Sciatic nerve (tissue), 2 donors: ENCODE results near the gene ACTL7A. TPM values are rescaled to one million over a fixed set of nuclear protein-coding genes. Genes with fewer than 3 reads are reported as not detected.
A peak's percentile ranks its signal among the peaks of the same experiment; 100 is the strongest.
"Not testable (repeated sequence)": the region's sequence is repeated elsewhere in the genome, so short reads cannot be mapped to it uniquely, and the experiment has no call there.

Experiments used
- ATAC-seq: fragments of 200-7000 bp; cut with Tn5 transposase; one replicate; pipeline ENCODE4 v1.9.1; 2020; ENCODE audit warnings: mild to moderate bottlenecking, moderate library complexity
- DNase-seq: peaks from one replicate; pipeline ENCODE4 v3.0.0-alpha.2; 2020; ENCODE audit warnings: low spot score
- intact Hi-C: fragments of 100-400 bp; cut with DNase I; formaldehyde crosslinking; loops from one replicate; pipeline ENCODE4 v1.14.2; 2022
- total RNA-seq: library from RNA; stranded (reverse); fragmentation: NEBNext Ultra II Directional; extraction: Animal tissue kit (Norgen Biotek cat#: 25700); gene quantifications from one replicate; pipeline ENCODE4 v1.2.1, GENCODE V29; 2021
- donor health status: DM: no; HTN: no; CAD: no.
- donor health status: DM: no; HTN: no; CAD: no.

The ACTL7A gene
- total RNA-seq, 1 donor from 2014 or later = not detected

GRCh38 chr9:108845507-108845906 lies 16.6 kb upstream of the ACTL7A start:
- no peak for DNase-seq
- ATAC-seq = peak; percentile 62
- intact Hi-C loops = no loop called here

- no peak for ATAC-seq
- intact Hi-C loops = no loop called here
- no peak for DNase-seq
These were observed 16.1 kb upstream of the ACTL7A start for GRCh38 chr9:108845947-108846346.

GRCh38 chr9:108848296-108848695 lies 13.8 kb upstream of the ACTL7A start:
- intact Hi-C loops, DNase-seq, ATAC-seq: not testable (repeated sequence)

- DNase-seq = no peak
- peak; percentile 48 for ATAC-seq
- intact Hi-C loops = no loop called here
These were observed 11.7 kb upstream of the ACTL7A start for GRCh38 chr9:108850293-108850897.

- no peak for ATAC-seq
- intact Hi-C loops = no loop called here
- no peak for DNase-seq
These were observed 10.9 kb upstream of the ACTL7A start for GRCh38 chr9:108851138-108851537.

- DNase-seq (no peak), ATAC-seq (no peak)
- intact Hi-C loops = no loop called here
These were observed 10.0 kb upstream of the ACTL7A start for GRCh38 chr9:108852079-108852478.

GRCh38 chr9:108854094-108854493 lies 8.0 kb upstream of the ACTL7A start:
- intact Hi-C loops = no loop called here
- ATAC-seq (no peak), DNase-seq (no peak)

- intact Hi-C loops = no loop called here
- DNase-seq = no peak
- no peak for ATAC-seq
These were observed 7.2 kb upstream of the ACTL7A start for GRCh38 chr9:108854641-108855528.

GRCh38 chr9:108855529-108855886 lies 6.6 kb upstream of the ACTL7A start:
- DNase-seq (no peak), ATAC-seq (peak; percentile 10)
- intact Hi-C loops = no loop called here

- intact Hi-C loops = no loop called here
- peak; percentile 10 for ATAC-seq
- DNase-seq = no peak
These were observed 6.2 kb upstream of the ACTL7A start, which contains the start of gene ACTL7B for GRCh38 chr9:108855888-108856287. Gene ACTL7B (minus strand): TSS chr9:108855986. CDS start chr9:108855930, 56 bp downstream.

GRCh38 chr9:108857572-108857971 lies 4.5 kb upstream of the ACTL7A start:
- intact Hi-C loops = no loop called here
- no peak for DNase-seq
- no peak for ATAC-seq

- ATAC-seq (no peak), DNase-seq (no peak)
- intact Hi-C loops = no loop called here
These were observed 2.5 kb upstream of the ACTL7A start for GRCh38 chr9:108859459-108860114.

- intact Hi-C loops = no loop called here
- ATAC-seq (no peak), DNase-seq (no peak)
These were observed 1.7 kb upstream of the ACTL7A start for GRCh38 chr9:108860354-108860753.

GRCh38 chr9:108860764-108861163 lies 1.3 kb upstream of the ACTL7A start:
- ATAC-seq = no peak
- intact Hi-C loops = no loop called here

GRCh38 chr9:108861464-108861863 lies 602 bp upstream of the ACTL7A start:
- intact Hi-C loops = no loop called here
- DNase-seq (no peak), ATAC-seq (no peak)

More at GRCh38 chr9:108860764-108861163, 1.3 kb upstream of the ACTL7A start:
- DNase-seq = no peak

GRCh38 chr9:108863891-108864290 lies 1.8 kb downstream of the ACTL7A start:
- no peak for DNase-seq
- no peak for ATAC-seq
- intact Hi-C loops = no loop called here

GRCh38 chr9:108864446-108864845 lies 2.4 kb downstream of the ACTL7A start:
- ATAC-seq = no peak
- intact Hi-C loops = no loop called here
- DNase-seq = no peak

GRCh38 chr9:108865037-108865436 lies 3.0 kb downstream of the ACTL7A start:
- no peak for DNase-seq
- intact Hi-C loops = no loop called here
- no peak for ATAC-seq

- ATAC-seq (no peak), DNase-seq (no peak)
- intact Hi-C loops = no loop called here
These were observed 3.9 kb downstream of the ACTL7A start for GRCh38 chr9:108866001-108866420.

GRCh38 chr9:108867116-108867515 lies 5.0 kb downstream of the ACTL7A start:
- intact Hi-C loops = no loop called here
- ATAC-seq = no peak

More at GRCh38 chr9:108867116-108867515, 5.0 kb downstream of the ACTL7A start:
- no peak for DNase-seq
